ENCODE measurements around the gene MCTP2. TPM values are rescaled to one million over a fixed set of nuclear protein-coding genes. Genes with fewer than 3 reads are reported as not detected.

The MCTP2 gene
- total and polyA plus RNA-seq, 10 donors, result 5.6 to 205 (median 107) TPM

DNA sequence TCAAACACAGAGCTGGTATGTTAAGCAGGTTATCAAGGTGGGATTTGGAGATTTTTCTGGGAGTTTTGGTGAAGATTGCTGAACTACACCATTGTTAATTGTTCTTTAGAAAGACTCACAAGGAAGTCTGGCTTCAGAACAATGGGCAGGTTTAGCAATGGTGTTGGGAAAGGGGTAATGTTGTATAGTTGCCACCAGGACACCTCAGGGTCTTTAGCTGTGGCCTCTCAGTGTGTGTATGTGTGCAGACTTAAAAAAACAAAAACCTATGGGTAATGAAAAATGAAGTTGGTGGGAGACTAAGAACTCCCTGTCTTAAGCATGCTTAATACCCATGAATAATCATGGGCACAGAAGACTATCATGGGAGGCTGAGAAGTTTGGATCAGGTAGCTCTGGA lies 91.7 kb downstream of the MCTP2 start:
- TF ChIP-seq CTCF (IDR thresholded peaks at IDR 0.05 in 8 of 11, conservative IDR thresholded peaks at IDR 0.05 in 3 of 11), result no peak
- no peak for TF ChIP-seq POLR2A (IDR thresholded peaks at IDR 0.05)
- no peak for TF ChIP-seq POLR2AphosphoS5 (IDR thresholded peaks at IDR 0.05)
- no peak for DNase-seq
- H3K27ac ChIP-seq, result peak overlapping the region in 2 of 8 donors; percentile 29 to 36
- H3K9me3 ChIP-seq, result no peaks in the 10 kb centered on the region
- H3K4me3 ChIP-seq, result no peak overlapping the region
- peaks cover 0 to 31% (median 10%) of the 10 kb centered on the region in 6 donors for H3K36me3 ChIP-seq
- H3K4me1 ChIP-seq, result peaks cover 0 to 54% (median 28%) of the 10 kb centered on the region in 6 donors
- no peaks in the 10 kb centered on the region for H3K27me3 ChIP-seq (replicated peaks in 1 of 7)
- intact Hi-C loops (cut with DNase I; ENCODE audit: low total_unique reads), result no loop called here

DNA sequence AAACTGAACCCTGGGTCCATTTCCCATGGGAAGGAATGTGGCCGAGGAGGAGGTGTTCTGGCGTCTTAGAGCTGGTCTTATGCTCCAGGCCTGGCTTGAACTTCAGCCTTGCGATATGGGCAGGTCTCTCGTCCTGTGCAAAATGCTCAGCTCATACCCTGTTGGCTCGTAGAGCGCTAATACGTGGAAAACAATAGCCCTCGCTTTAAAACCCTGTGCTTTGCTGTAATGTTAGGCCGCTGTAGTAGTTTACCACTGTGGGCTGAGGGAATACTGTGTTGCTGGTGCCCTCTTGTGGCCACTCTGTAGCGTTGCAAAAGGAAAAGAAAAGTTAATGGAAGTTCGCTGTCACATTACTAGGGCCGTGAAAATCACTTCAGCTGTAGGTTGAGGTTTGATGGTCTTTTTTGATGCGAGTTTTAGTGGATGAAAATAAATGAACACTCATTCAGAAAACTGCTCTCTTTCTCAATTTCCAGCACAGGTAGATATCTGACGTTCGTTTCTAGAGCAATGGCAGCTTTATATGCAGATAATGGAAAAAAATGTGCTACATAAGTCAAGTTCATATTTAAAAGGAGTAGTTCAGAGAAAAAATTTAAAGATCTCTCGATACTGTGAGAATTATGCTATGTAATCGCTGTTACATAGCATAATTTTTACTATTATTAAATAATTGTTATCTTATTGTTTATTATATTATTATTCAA lies 92.9 kb downstream of the MCTP2 start:
- DNase-seq, result no peak
- Histone ChIP-seq H3K27me3 (replicated peaks in 1 of 7) (no peaks in the 10 kb centered on the region), H3K4me1 (peaks cover 0 to 54% (median 28%) of the 10 kb centered on the region in 6 donors), H3K4me3 (no peak overlapping the region), H3K36me3 (peaks cover 0 to 25% (median 9%) of the 10 kb centered on the region in 6 donors), H3K27ac (peak overlapping the region in 3 of 8 donors; percentile 1 to 31 (median 12)), H3K9me3 (no peaks in the 10 kb centered on the region)
- TF ChIP-seq CTCF (IDR thresholded peaks at IDR 0.05 in 8 of 11, conservative IDR thresholded peaks at IDR 0.05 in 3 of 11), result peak; percentile 83 to 96 (median 91)
- TF ChIP-seq POLR2A (IDR thresholded peaks at IDR 0.05), result no peak
- peak in 1 of 3 donors; percentile 59 for TF ChIP-seq POLR2AphosphoS5 (IDR thresholded peaks at IDR 0.05)
- intact Hi-C loops (cut with DNase I; ENCODE audit: low total_unique reads), result loop anchor here (2.0 kb wide), 1 partner anchor 159 kb away; no protein-coding TSS in a partner anchor
- 26 to 34% (median 29%) methylated on average over 17 of the region's 17 CpGs for whole genome bisulfite sequencing, 5 donors

DNA sequence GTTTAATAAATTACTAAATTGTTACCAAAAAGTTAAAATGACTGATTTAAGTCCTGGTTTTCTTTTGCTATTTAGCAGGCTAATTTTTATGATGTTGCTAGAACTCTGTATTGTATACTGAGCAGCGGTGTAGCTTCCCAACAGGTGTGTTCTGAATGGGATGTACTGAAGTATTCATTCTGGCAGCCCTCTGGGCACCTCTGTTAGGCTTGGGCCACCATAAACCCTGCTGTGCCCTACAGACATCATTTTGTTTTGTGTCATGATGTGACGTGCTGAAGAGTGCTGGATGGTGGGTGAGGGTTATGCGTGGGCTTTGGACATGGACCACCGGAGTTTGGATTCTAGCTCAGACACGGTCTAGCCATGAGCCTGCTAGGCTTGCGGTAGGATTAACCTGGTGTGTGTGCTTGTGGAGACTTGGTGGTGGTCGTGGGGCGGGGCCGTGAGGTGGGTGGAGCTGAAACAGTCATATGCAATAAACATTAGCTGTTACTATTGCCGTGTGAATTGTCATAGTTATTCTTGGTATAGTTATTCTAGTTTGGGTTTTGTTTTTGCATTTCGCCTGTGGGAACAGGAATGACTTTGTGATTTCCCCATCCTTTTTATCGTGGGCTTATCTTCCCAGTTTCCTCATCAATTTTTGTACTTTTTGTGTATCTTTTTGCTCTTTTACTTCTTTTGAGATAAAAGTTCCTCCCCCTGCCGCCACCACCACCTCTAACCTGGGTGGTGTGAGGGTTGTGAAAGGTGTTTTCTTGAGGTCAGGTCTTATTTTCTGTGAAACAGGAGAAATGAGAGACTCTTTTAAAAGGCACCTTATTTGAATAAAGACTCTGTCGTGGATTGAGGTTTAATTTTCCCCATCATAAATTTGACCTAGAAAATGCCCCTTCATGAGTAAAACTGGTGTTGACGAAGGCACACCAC lies 93.7 kb downstream of the MCTP2 start:
- intact Hi-C loops (cut with DNase I; ENCODE audit: low total_unique reads), result loop anchor here (2.0 kb wide), 1 partner anchor 160 kb away; no protein-coding TSS in a partner anchor
- no peak for DNase-seq
- WGBS, 5 donors, result 68 to 80% (median 74%) methylated on average over 14 to 15 of the region's 15 CpGs
- Histone ChIP-seq H3K4me3 (no peak overlapping the region), H3K27me3 (replicated peaks in 1 of 7) (no peaks in the 10 kb centered on the region), H3K9me3 (no peaks in the 10 kb centered on the region), H3K36me3 (peaks cover 0 to 25% (median 6%) of the 10 kb centered on the region in 6 donors), H3K27ac (peak overlapping the region in 3 of 8 donors; percentile 1 to 30 (median 15)), H3K4me1 (peaks cover 0 to 54% (median 28%) of the 10 kb centered on the region in 6 donors)
- no peak for TF ChIP-seq CTCF (IDR thresholded peaks at IDR 0.05 in 8 of 11, conservative IDR thresholded peaks at IDR 0.05 in 3 of 11)
- TF ChIP-seq POLR2AphosphoS5 (IDR thresholded peaks at IDR 0.05), result no peak
- TF ChIP-seq POLR2A (IDR thresholded peaks at IDR 0.05), result no peak

Data from spleen (tissue), 11 donors.